Mononuclear cell (primary cell): ENCODE measurements around the gene MCTP1. TPM values are rescaled to one million over a fixed set of nuclear protein-coding genes. Genes with fewer than 3 reads are reported as not detected.

Source experiments
- H3K27me3 ChIP-seq: 2 replicates; pipeline ENCODE4 v1.6.0; 2011; ENCODE audit warnings: low read length, control low read depth; ENCODE audit not compliant: insufficient read depth
- H3K4me1 ChIP-seq: 2 replicates; pipeline ENCODE4 v1.5.1; 2011; ENCODE audit warnings: mild to moderate bottlenecking, low read length, control low read depth; ENCODE audit not compliant: insufficient read depth
- H3K4me3 ChIP-seq: 2 replicates; pipeline ENCODE4 v1.5.1; 2011; ENCODE audit warnings: mild to moderate bottlenecking, low read length, moderate library complexity
- H3K9me3 ChIP-seq: 2 replicates; pipeline ENCODE4 v1.5.1; 2011; ENCODE audit warnings: low read depth, mild to moderate bottlenecking, control low read depth, low read length
- total RNA-seq: library from RNA; depleted of rRNA; stranded (reverse); fragments of >200 nt; gene quantifications from one replicate; pipeline ENCODE4 v1.2.3, GENCODE V29; 2012

Gene MCTP1
- total RNA-seq, 1 donor = 33.6 TPM

- H3K27me3 ChIP-seq = no peaks in the 10 kb centered on the region
- H3K4me1 ChIP-seq = peaks cover 33% of the 10 kb centered on the region
- H3K4me3 ChIP-seq = no peak overlapping the region
- no peaks in the 10 kb centered on the region for H3K9me3 ChIP-seq
Observed at GRCh38 chr5:94796586-94796985, 488.3 kb downstream of the MCTP1 start.

GRCh38 chr5:94793816-94794198 lies 491.1 kb downstream of the MCTP1 start:
- Histone ChIP-seq H3K27me3 (no peaks in the 10 kb centered on the region), H3K4me1 (peaks cover 33% of the 10 kb centered on the region), H3K9me3 (no peaks in the 10 kb centered on the region), H3K4me3 (no peak overlapping the region)

- Histone ChIP-seq H3K27me3 (no peaks in the 10 kb centered on the region), H3K4me1 (peaks cover 33% of the 10 kb centered on the region), H3K9me3 (no peaks in the 10 kb centered on the region), H3K4me3 (no peak overlapping the region)
Observed at GRCh38 chr5:94793113-94793815, 491.6 kb downstream of the MCTP1 start.

- Histone ChIP-seq H3K4me3 (no peak overlapping the region), H3K27me3 (no peaks in the 10 kb centered on the region), H3K4me1 (peaks cover 33% of the 10 kb centered on the region), H3K9me3 (no peaks in the 10 kb centered on the region)
Observed at GRCh38 chr5:94791829-94792228, 493.1 kb downstream of the MCTP1 start.

- Histone ChIP-seq H3K4me3 (no peak overlapping the region), H3K4me1 (peaks cover 15% of the 10 kb centered on the region), H3K9me3 (no peaks in the 10 kb centered on the region), H3K27me3 (no peaks in the 10 kb centered on the region)
Observed at GRCh38 chr5:94788527-94788926, 496.4 kb downstream of the MCTP1 start.

GRCh38 chr5:94784536-94785505 lies 500.1 kb downstream of the MCTP1 start:
- no peaks in the 10 kb centered on the region for H3K4me1 ChIP-seq
- H3K4me3 ChIP-seq = no peak overlapping the region
- no peaks in the 10 kb centered on the region for H3K9me3 ChIP-seq
- H3K27me3 ChIP-seq = no peaks in the 10 kb centered on the region

GRCh38 chr5:94782383-94782782 lies 502.5 kb downstream of the MCTP1 start:
- no peaks in the 10 kb centered on the region for H3K27me3 ChIP-seq
- H3K9me3 ChIP-seq = no peaks in the 10 kb centered on the region
- H3K4me3 ChIP-seq = no peak overlapping the region
- no peaks in the 10 kb centered on the region for H3K4me1 ChIP-seq

- Histone ChIP-seq H3K9me3 (no peaks in the 10 kb centered on the region), H3K4me1 (no peaks in the 10 kb centered on the region), H3K4me3 (no peak overlapping the region), H3K27me3 (no peaks in the 10 kb centered on the region)
Observed at GRCh38 chr5:94779684-94780083, 505.2 kb downstream of the MCTP1 start.

GRCh38 chr5:94778732-94779131 lies 506.2 kb downstream of the MCTP1 start:
- Histone ChIP-seq H3K4me3 (no peak overlapping the region), H3K9me3 (no peaks in the 10 kb centered on the region), H3K27me3 (no peaks in the 10 kb centered on the region), H3K4me1 (no peaks in the 10 kb centered on the region)

GRCh38 chr5:94778299-94778698 lies 506.6 kb downstream of the MCTP1 start:
- H3K27me3 ChIP-seq = no peaks in the 10 kb centered on the region
- no peak overlapping the region for H3K4me3 ChIP-seq
- H3K4me1 ChIP-seq = no peaks in the 10 kb centered on the region
- H3K9me3 ChIP-seq = no peaks in the 10 kb centered on the region

- H3K27me3 ChIP-seq = no peaks in the 10 kb centered on the region
Observed at GRCh38 chr5:94777056-94777880, 507.6 kb downstream of the MCTP1 start.

GRCh38 chr5:94776167-94776566 lies 508.7 kb downstream of the MCTP1 start:
- Histone ChIP-seq H3K27me3 (no peaks in the 10 kb centered on the region), H3K4me3 (no peak overlapping the region), H3K9me3 (no peaks in the 10 kb centered on the region), H3K4me1 (no peaks in the 10 kb centered on the region)

More at GRCh38 chr5:94777056-94777880, 507.6 kb downstream of the MCTP1 start:
- Histone ChIP-seq H3K4me1 (no peaks in the 10 kb centered on the region), H3K9me3 (no peaks in the 10 kb centered on the region), H3K4me3 (no peak overlapping the region)

GRCh38 chr5:94775088-94775487 lies 509.8 kb downstream of the MCTP1 start:
- Histone ChIP-seq H3K9me3 (no peaks in the 10 kb centered on the region), H3K27me3 (no peaks in the 10 kb centered on the region), H3K4me3 (no peak overlapping the region), H3K4me1 (no peaks in the 10 kb centered on the region)

GRCh38 chr5:94771742-94772141 lies 513.2 kb downstream of the MCTP1 start:
- no peaks in the 10 kb centered on the region for H3K27me3 ChIP-seq
- no peak overlapping the region for H3K4me3 ChIP-seq
- H3K9me3 ChIP-seq = no peaks in the 10 kb centered on the region
- no peaks in the 10 kb centered on the region for H3K4me1 ChIP-seq

- H3K9me3 ChIP-seq = no peaks in the 10 kb centered on the region
- no peak overlapping the region for H3K4me3 ChIP-seq
- no peaks in the 10 kb centered on the region for H3K27me3 ChIP-seq
Observed at GRCh38 chr5:94769996-94770395, 514.9 kb downstream of the MCTP1 start.

More at GRCh38 chr5:94769996-94770395, 514.9 kb downstream of the MCTP1 start:
- no peaks in the 10 kb centered on the region for H3K4me1 ChIP-seq
